Esophagus mucosa (tissue), 1 donor: ENCODE results near the gene PDCD10. TPM values are rescaled to one million over a fixed set of nuclear protein-coding genes. Genes with fewer than 3 reads are reported as not detected.

Experiments used
- ATAC-seq: fragments of 200-7000 bp; cut with Tn5 transposase; one replicate; pipeline ENCODE4 v1.9.1; 2020
- total RNA-seq: library from RNA; stranded (reverse); gene quantifications from one replicate; pipeline ENCODE4 v1.2.4, GENCODE V29; 2023
- donor health status: DM: yes; HTN: yes; CAD: no.

The PDCD10 gene
- total RNA-seq, result 49.4 TPM

- peak; percentile 98 for ATAC-seq
These were observed at the start of gene PDCD10 for GRCh38 chr3:167734498-167735232. Gene PDCD10 (minus strand): TSS chr3:167734892. CDS start chr3:167720157, 14,735 bp downstream.

GRCh38 chr3:167783781-167784180, 49.1 kb upstream of the PDCD10 start:
- ATAC-seq, result no peak

GRCh38 chr3:167780214-167780883, 45.7 kb upstream of the PDCD10 start:
- no peak for ATAC-seq

- no peak for ATAC-seq
These were observed 42.7 kb upstream of the PDCD10 start for GRCh38 chr3:167777356-167777755.

- no peak for ATAC-seq
These were observed 41.5 kb upstream of the PDCD10 start for GRCh38 chr3:167776066-167776685.

GRCh38 chr3:167773584-167773983, 38.9 kb upstream of the PDCD10 start:
- no peak for ATAC-seq

- ATAC-seq, result no peak
These were observed 38.3 kb upstream of the PDCD10 start for GRCh38 chr3:167772992-167773391.

- no peak for ATAC-seq
These were observed 27.6 kb upstream of the PDCD10 start for GRCh38 chr3:167762296-167762695.

- ATAC-seq, result no peak
These were observed 26.6 kb upstream of the PDCD10 start for GRCh38 chr3:167761302-167761701.

- ATAC-seq, result no peak
These were observed 19.4 kb upstream of the PDCD10 start for GRCh38 chr3:167754049-167754448.

GRCh38 chr3:167750272-167750971, 15.7 kb upstream of the PDCD10 start:
- ATAC-seq, result peak; percentile 46

GRCh38 chr3:167749728-167750127, 15.0 kb upstream of the PDCD10 start:
- ATAC-seq, result no peak

GRCh38 chr3:167749209-167749608, 14.5 kb upstream of the PDCD10 start:
- no peak for ATAC-seq

- ATAC-seq, result no peak
These were observed 9.1 kb upstream of the PDCD10 start for GRCh38 chr3:167743799-167744198.

GRCh38 chr3:167742338-167742737, 7.6 kb upstream of the PDCD10 start:
- ATAC-seq, result no peak

- no peak for ATAC-seq
These were observed 6.4 kb upstream of the PDCD10 start for GRCh38 chr3:167740961-167741587.

GRCh38 chr3:167739190-167739810, 4.6 kb upstream of the PDCD10 start:
- no peak for ATAC-seq

- ATAC-seq, result no peak
These were observed 3.3 kb upstream of the PDCD10 start for GRCh38 chr3:167738037-167738436.

GRCh38 chr3:167736997-167737396, 2.3 kb upstream of the PDCD10 start:
- ATAC-seq, result no peak

- no peak for ATAC-seq
These were observed 1.6 kb upstream of the PDCD10 start for GRCh38 chr3:167736264-167736787.

- peak; percentile 79 for ATAC-seq
These were observed 794 bp upstream of the PDCD10 start, which contains the start of gene SERPINI1 for GRCh38 chr3:167735233-167736138. Gene SERPINI1 (plus strand): TSS chr3:167735721. CDS start chr3:167789129, 53,408 bp downstream.
